Measurements from ENCODE around the gene BRME1. TPM values are rescaled to one million over a fixed set of nuclear protein-coding genes. Genes with fewer than 3 reads are reported as not detected.

BRME1 gene
- total and polyA plus RNA-seq, 4 experiments from 2014 or later, result 0.35 to 3.8 (median 1.7) TPM

DNA sequence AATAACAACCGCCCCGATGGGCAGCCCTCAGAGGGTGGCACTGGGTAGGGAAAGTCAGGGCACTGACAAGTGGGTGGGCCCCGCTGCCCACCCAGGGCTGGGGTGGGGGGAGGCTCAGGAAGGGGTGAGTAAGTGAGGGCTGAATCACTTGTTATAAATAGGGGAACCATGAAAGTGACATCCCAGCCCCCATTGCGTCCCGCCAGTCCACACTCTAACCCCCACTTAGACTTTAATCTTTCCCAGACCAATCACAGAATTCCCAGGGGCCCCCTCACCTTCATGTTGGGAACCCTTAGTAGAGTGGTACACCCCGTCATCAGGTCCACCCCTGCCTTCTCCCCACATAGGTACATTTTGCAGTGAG, 66.0 kb downstream of the BRME1 start:
- Mint-ChIP-seq H3K27me3 (no peaks in the 10 kb centered on the region), H3K4me1 (peaks cover 28 to 87% (median 48%) of the 10 kb centered on the region in 4 donors), H3K9me3 (peaks cover 0 to 3% (median 0%) of the 10 kb centered on the region in 8 donors), H3K27ac (peak overlapping the region; percentile 99 to 100 (median 99)), H3K36me3 (peaks cover 0 to 36% of the 10 kb centered on the region in 2 donors), H3K4me3 (peak overlapping the region; percentile 87 to 97 (median 96))
- H3K36me3 ChIP-seq (ENCODE audit: insufficient read depth, low read length), result peaks cover 4% of the 10 kb centered on the region
- H3K27me3 ChIP-seq (ENCODE audit: insufficient read depth, low read length), result no peaks in the 10 kb centered on the region
- peaks cover 79% of the 10 kb centered on the region for H3K4me1 ChIP-seq (ENCODE audit: insufficient read depth, low read length)
- POLR2A ChIA-PET (ENCODE audit: partially characterized antibody), result interaction anchor here (0.9 to 9.7 kb wide), 10 partner anchors 10 to 192 kb away, joined by 3 to 204 read pairs (median 6); partner anchors contain the start of genes C19orf53, IL27RA and ZSWIM4
- no peak for DNase-seq
- H3K9me3 ChIP-seq (ENCODE audit: control insufficient read depth in 1 of 2, low read length in 2 of 2), result no peaks in the 10 kb centered on the region
- H3K27ac ChIP-seq (ENCODE audit: low read depth, low read length), result peak overlapping the region; percentile 98
- CTCF ChIA-PET (ENCODE audit: partially characterized antibody), result interaction anchor here (1.0 to 4.7 kb wide), 6 partner anchors 13 to 66 kb away, joined by 3 to 37 read pairs (median 4); partner anchors contain the start of genes C19orf53 and ZSWIM4
- peak overlapping the region; percentile 63 to 86 for H3K4me3 ChIP-seq (ENCODE audit: low read length in 2 of 2)
- intact Hi-C loops (cut with micrococcal nuclease), result loop anchor here (1.0 to 10.0 kb wide), 4 partner anchors 7 to 685 kb away; partner anchors contain the start of genes TECR and ZSWIM4

DNA sequence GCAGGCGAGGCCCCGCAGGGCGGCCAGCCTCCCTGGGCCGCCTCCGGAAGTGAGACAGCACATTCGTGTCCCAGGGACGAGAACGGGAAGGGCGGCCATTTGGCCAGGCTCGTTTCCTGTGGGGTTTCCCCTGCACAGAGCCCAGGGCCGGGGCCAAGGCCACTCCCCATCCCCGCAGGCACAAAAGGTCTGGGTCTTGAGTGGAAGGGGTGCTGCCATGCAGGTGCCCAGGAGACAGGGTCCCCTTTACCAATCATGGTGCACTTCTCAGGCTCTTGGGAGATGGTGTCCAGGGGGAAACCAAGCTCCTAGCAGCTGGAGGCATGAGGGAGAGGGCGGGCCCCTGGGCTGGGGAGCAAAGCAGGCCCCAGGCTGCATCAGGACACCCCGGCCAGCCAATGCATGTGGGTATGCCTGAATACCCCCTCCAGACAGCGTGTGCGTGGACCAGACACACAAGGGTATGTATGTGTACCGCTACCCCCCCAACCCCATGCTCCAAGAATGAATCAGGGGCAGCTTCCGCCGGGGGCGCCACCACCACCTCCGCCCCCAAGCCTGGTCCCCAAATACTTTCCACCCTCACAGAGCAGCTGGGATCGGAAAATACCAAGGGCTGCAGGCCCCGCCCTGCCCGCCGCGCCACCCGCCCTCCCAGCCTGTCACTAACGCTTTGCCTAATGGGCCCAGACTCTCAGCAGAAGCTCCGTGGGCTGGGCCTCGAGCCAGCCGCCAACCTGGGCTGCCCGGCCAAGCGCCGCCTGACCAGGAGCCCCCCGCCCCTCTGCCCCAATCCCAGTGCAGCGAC, 66.6 kb downstream of the BRME1 start:
- Mint-ChIP-seq H3K36me3 (peaks cover 3 to 38% of the 10 kb centered on the region in 2 donors), H3K9me3 (peaks cover 0 to 3% (median 0%) of the 10 kb centered on the region in 8 donors), H3K4me3 (peak overlapping the region; percentile 84 to 97 (median 95)), H3K4me1 (peaks cover 25 to 87% (median 46%) of the 10 kb centered on the region in 4 donors), H3K27me3 (no peaks in the 10 kb centered on the region), H3K27ac (peak overlapping the region; percentile 99 to 100 (median 99))
- CTCF ChIA-PET (ENCODE audit: partially characterized antibody), result interaction anchor here (1.0 to 5.7 kb wide), 6 partner anchors 20 to 65 kb away, joined by 3 to 37 read pairs (median 4); partner anchors contain the start of genes C19orf53 and ZSWIM4
- intact Hi-C loops (cut with micrococcal nuclease), result loop anchor here (1.0 to 2.0 kb wide), 3 partner anchors 8 to 45 kb away; partner anchors contain the start of gene ZSWIM4
- POLR2A ChIA-PET (ENCODE audit: partially characterized antibody), result interaction anchor here (0.6 to 9.7 kb wide), 14 partner anchors 9 to 297 kb away, joined by 3 to 204 read pairs (median 5); partner anchors contain the start of genes ASF1B, C19orf53, IL27RA and MRI1
- H3K36me3 ChIP-seq (ENCODE audit: insufficient read depth, low read length), result peaks cover 4% of the 10 kb centered on the region
- no peaks in the 10 kb centered on the region for H3K9me3 ChIP-seq (ENCODE audit: control insufficient read depth in 1 of 2, low read length in 2 of 2)
- peak; percentile 75 to 96 (median 79) for DNase-seq
- H3K4me1 ChIP-seq (ENCODE audit: insufficient read depth, low read length), result peaks cover 78% of the 10 kb centered on the region
- no peaks in the 10 kb centered on the region for H3K27me3 ChIP-seq (ENCODE audit: insufficient read depth, low read length)
- H3K4me3 ChIP-seq (ENCODE audit: low read length in 2 of 2), result peak overlapping the region; percentile 63 to 86
- peak overlapping the region; percentile 98 for H3K27ac ChIP-seq (ENCODE audit: low read depth, low read length)

DNA sequence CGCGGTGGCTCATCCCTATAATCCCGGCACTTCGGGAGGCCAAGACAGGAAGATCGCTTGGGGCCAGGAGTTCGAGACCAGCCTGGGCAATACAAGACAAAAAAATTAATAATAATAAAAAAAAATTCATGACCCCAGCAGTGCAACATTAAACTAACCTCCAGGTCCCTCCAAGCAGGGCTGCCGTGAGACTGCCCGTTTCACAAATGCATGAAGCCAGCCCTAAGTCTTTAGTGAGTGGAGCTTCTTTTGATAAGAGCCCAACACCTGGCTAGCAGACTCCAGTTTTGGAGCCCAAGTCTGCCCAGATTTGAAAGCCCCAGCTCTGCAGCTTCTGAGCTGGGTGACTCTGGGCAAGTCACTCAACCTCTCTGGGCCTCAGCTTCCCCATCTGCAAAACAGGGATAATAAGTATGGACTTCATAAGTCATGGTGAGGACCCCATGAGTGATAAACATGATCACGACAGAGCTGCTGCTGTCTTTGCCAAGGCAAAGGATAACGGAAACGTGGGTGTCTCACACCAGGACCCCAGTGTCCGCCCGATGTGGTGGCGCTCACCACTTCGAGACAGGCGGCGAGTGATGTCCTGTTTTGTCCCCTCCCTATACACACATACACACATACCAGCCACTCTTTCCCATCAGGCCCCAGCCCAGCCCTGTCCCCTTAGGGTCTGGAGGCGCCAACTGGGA, 67.3 kb downstream of the BRME1 start:
- H3K36me3 Mint-ChIP-seq, result peaks cover 5 to 42% of the 10 kb centered on the region in 2 donors
- POLR2A ChIA-PET (ENCODE audit: partially characterized antibody), result interaction anchor here (0.6 to 9.7 kb wide), 12 partner anchors 9 to 498 kb away, joined by 3 to 204 read pairs (median 5); partner anchors contain the start of genes ASF1B, MRI1, RFX1 and ZSWIM4

DNA sequence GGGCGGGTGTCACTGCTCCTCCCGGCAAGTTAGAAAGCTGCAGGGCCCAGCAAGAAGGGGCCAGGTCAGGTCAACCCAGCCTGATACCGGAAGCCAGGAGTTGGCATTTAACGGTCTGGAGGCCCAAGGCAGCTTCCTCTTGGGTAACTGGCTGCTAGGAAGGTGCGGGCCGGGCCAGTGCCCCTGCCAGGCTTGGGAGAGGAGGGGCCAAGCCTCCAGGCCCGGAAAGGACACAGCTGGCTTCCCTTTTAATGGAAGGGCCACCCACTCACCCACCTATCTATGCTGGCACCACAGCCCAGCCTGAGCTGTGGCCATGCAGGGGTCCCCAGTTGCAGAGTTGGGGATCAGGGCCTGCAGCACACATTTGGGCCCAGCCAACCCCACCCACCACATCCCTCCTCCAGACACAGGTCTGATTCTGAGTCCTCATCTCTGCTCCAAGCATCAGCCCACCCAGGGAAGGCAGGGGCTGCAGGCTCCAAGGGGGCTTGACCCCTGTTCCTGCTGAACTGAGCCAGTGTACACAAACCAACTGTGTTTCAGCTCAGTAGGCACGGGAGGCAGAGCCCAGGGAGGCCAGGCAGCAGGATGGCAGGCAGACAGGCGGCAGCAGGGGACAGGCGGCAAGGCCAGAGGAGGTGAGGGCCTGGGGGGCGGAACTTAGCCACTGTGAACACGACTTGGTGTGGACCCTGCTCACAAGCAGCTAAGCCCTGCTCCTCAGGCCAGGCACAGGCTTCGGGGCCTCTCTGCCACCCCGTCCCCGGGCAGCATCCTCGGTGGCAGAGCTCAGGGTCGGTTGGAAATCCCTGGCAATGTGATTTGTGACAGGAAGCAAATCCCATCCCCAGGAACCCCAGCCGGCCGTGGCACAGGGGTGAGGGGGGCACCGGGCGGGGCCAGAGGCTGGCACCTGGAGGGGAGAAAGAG, 69.9 kb downstream of the BRME1 start:
- H3K36me3 Mint-ChIP-seq, result peaks cover 5 to 42% of the 10 kb centered on the region in 2 donors
- POLR2A ChIA-PET (ENCODE audit: partially characterized antibody), result interaction anchor here (0.5 to 9.7 kb wide), 21 partner anchors 8 to 683 kb away, joined by 3 to 204 read pairs (median 4); partner anchors contain the start of genes C19orf53 and ZSWIM4
- H3K9me3 Mint-ChIP-seq, result peaks cover 0 to 4% (median 0%) of the 10 kb centered on the region in 8 donors
- H3K4me1 Mint-ChIP-seq, result peaks cover 27 to 75% (median 43%) of the 10 kb centered on the region in 4 donors
- H3K9me3 ChIP-seq (ENCODE audit: control insufficient read depth in 1 of 2, low read length in 2 of 2), result no peaks in the 10 kb centered on the region
- H3K27ac ChIP-seq (ENCODE audit: low read depth, low read length), result peak overlapping the region; percentile 98
- peak overlapping the region; percentile 95 to 100 (median 99) for H3K27ac Mint-ChIP-seq
- CTCF ChIA-PET (ENCODE audit: partially characterized antibody), result interaction anchor here (0.7 to 5.7 kb wide), 15 partner anchors 9 to 50 kb away, joined by 3 to 37 read pairs (median 5); no protein-coding TSS in a partner anchor
- H3K27me3 ChIP-seq (ENCODE audit: insufficient read depth, low read length), result no peaks in the 10 kb centered on the region
- no peaks in the 10 kb centered on the region for H3K27me3 Mint-ChIP-seq
- intact Hi-C loops (cut with micrococcal nuclease), result no loop called here
- H3K36me3 ChIP-seq (ENCODE audit: insufficient read depth, low read length), result peaks cover 4% of the 10 kb centered on the region
- peak in 3 of 5 donors; percentile 10 to 39 (median 10) for DNase-seq
- peak overlapping the region in 7 of 8 donors; percentile 52 to 91 (median 81) for H3K4me3 Mint-ChIP-seq
- H3K4me3 ChIP-seq (ENCODE audit: low read length in 2 of 2), result peak overlapping the region in 1 of 2 donors; percentile 26
- peaks cover 71% of the 10 kb centered on the region for H3K4me1 ChIP-seq (ENCODE audit: insufficient read depth, low read length)

More for the DNA sequence above, 67.3 kb downstream of the BRME1 start:
- peak overlapping the region; percentile 83 to 97 (median 90) for H3K4me3 Mint-ChIP-seq
- H3K27ac Mint-ChIP-seq, result peak overlapping the region; percentile 99 to 100 (median 99)
- no peaks in the 10 kb centered on the region for H3K27me3 ChIP-seq (ENCODE audit: insufficient read depth, low read length)
- CTCF ChIA-PET (ENCODE audit: partially characterized antibody), result interaction anchor here (1.1 to 5.7 kb wide), 4 partner anchors 9 to 52 kb away, joined by 3 to 37 read pairs (median 20); partner anchors contain the start of gene ZSWIM4
- H3K27me3 Mint-ChIP-seq, result no peaks in the 10 kb centered on the region
- H3K36me3 ChIP-seq (ENCODE audit: insufficient read depth, low read length), result peaks cover 4% of the 10 kb centered on the region
- peak overlapping the region; percentile 63 to 86 for H3K4me3 ChIP-seq (ENCODE audit: low read length in 2 of 2)
- H3K4me1 Mint-ChIP-seq, result peaks cover 26 to 87% (median 47%) of the 10 kb centered on the region in 4 donors
- H3K9me3 ChIP-seq (ENCODE audit: control insufficient read depth in 1 of 2, low read length in 2 of 2), result no peaks in the 10 kb centered on the region
- peaks cover 77% of the 10 kb centered on the region for H3K4me1 ChIP-seq (ENCODE audit: insufficient read depth, low read length)
- peak in 1 of 5 donors; percentile 15 for DNase-seq
- H3K9me3 Mint-ChIP-seq, result peaks cover 0 to 3% (median 0%) of the 10 kb centered on the region in 8 donors
- intact Hi-C loops (cut with micrococcal nuclease), result loop anchor here (1.0 to 2.0 kb wide), 3 partner anchors 9 to 44 kb away; partner anchors contain the start of gene ZSWIM4
- peak overlapping the region; percentile 98 for H3K27ac ChIP-seq (ENCODE audit: low read depth, low read length)

DNA sequence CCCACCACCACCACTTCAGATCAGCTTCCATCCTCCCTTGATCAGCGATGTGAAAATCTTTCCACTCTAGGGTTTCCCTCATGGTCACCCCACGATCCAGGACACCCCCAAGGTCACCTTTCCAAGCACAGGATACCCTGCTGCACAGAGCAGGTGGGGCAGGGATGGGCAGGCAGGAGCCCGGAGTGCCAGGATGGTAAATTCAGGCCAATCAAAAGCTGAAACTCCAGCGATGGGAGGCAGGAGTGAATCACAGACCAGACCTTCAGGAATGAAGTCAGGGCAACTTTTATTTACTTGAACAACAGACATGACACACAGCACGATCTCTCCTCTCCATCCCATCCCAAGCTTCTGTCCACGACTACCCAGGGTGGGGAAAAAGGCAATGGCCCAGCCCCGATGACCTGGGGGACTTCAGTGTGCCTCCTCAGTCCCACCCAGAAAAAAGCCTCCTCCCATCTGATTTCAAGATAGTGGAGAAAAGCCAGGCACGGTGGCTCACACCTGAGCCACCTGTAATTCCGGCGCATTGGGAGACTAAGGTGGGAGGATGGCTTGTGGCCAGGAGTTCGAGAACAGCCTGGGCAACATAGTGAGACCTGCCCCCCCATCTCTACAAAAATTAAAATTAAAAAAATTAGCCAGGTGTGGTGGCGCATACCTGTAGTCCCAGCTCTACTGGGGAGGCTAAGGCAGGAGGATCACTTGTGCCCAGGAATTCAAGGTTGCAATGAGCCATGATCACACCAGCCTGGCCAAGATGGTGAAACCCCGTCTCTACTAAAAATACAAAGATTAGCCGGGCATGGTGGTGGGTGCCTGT, 71.5 kb downstream of the BRME1 start:
- intact Hi-C loops (cut with micrococcal nuclease), result no loop called here
- ChIA-PET POLR2A (ENCODE audit: partially characterized antibody) (interaction anchor here (0.8 to 9.7 kb wide), 6 partner anchors 11 to 46 kb away, joined by 3 to 204 read pairs (median 87); partner anchors contain the start of gene ZSWIM4), CTCF (ENCODE audit: partially characterized antibody) (interaction anchor here (1.1 to 5.7 kb wide), 6 partner anchors 10 to 48 kb away, joined by 3 to 37 read pairs (median 5); no protein-coding TSS in a partner anchor)
- Mint-ChIP-seq H3K27me3 (no peaks in the 10 kb centered on the region), H3K36me3 (peaks cover 5 to 33% of the 10 kb centered on the region in 2 donors), H3K4me3 (peak overlapping the region; percentile 73 to 88 (median 84)), H3K4me1 (peaks cover 21 to 59% (median 36%) of the 10 kb centered on the region in 4 donors), H3K27ac (peak overlapping the region; percentile 96 to 100 (median 97)), H3K9me3 (peaks cover 0 to 6% (median 0%) of the 10 kb centered on the region in 8 donors)
- no peak for DNase-seq
- H3K36me3 ChIP-seq (ENCODE audit: insufficient read depth, low read length), result peaks cover 4% of the 10 kb centered on the region
- H3K4me1 ChIP-seq (ENCODE audit: insufficient read depth, low read length), result peaks cover 57% of the 10 kb centered on the region
- H3K27ac ChIP-seq (ENCODE audit: low read depth, low read length), result peak overlapping the region; percentile 92
- no peaks in the 10 kb centered on the region for H3K9me3 ChIP-seq (ENCODE audit: control insufficient read depth in 1 of 2, low read length in 2 of 2)
- no peaks in the 10 kb centered on the region for H3K27me3 ChIP-seq (ENCODE audit: insufficient read depth, low read length)
- peak overlapping the region in 1 of 2 donors; percentile 36 for H3K4me3 ChIP-seq (ENCODE audit: low read length in 2 of 2)
